IPS DF 4.7 (cell line): ENCODE measurements around the gene DDX53.

Experiments
- DNase-seq: peaks from one replicate; pipeline ENCODE4 v3.0.0-alpha.2; 2013; ENCODE audit warnings: low spot score; ENCODE audit errors: extremely low read depth

The DDX53 gene

GRCh38 chrX:23048806-23049573 lies 49.2 kb downstream of the DDX53 start:
- DNase-seq: no peak

GRCh38 chrX:23052324-23052723 lies 52.6 kb downstream of the DDX53 start:
- DNase-seq: no peak
